WERI-Rb-1 (cell line): Measurements from ENCODE around the gene SFPQ.

Source experiments
- DNase-seq: peaks from one replicate; pipeline ENCODE4 v3.0.0-alpha.2; 2020
- H3K27ac ChIP-seq: fragments of 250-450 bp; sonication (Bioruptor Pico); 2 replicates; pipeline ENCODE4 v1.5.1; 2020; ENCODE audit warnings: mild to moderate bottlenecking, moderate library complexity
- H3K27me3 ChIP-seq: fragments of 250-450 bp; sonication (Bioruptor Pico); 2 replicates; pipeline ENCODE4 v1.5.1; 2021; ENCODE audit warnings: mild to moderate bottlenecking, low read depth, moderate library complexity; ENCODE audit not compliant: insufficient read depth, severe bottlenecking
- H3K36me3 ChIP-seq: fragments of 250-450 bp; sonication (Bioruptor Pico); 2 replicates; pipeline ENCODE4 v1.5.1; 2020; ENCODE audit warnings: mild to moderate bottlenecking, moderate library complexity
- H3K4me3 ChIP-seq: 2 replicates; pipeline ENCODE4 v1.5.1; 2011; ENCODE audit warnings: low read depth, mild to moderate bottlenecking, control low read depth, low read length
- H3K9me3 ChIP-seq: fragments of 250-450 bp; sonication (Bioruptor Pico); 2 replicates; pipeline ENCODE4 v1.5.1; 2021; ENCODE audit warnings: mild to moderate bottlenecking, moderate library complexity; ENCODE audit not compliant: severe bottlenecking
- TF ChIP-seq, protein P1 (sequence below): IDR thresholded peaks from 2 replicates; pipeline ENCODE4 v1.5.1; 2011; ENCODE audit warnings: low read depth, mild to moderate bottlenecking, control low read depth, inconsistent platforms, low read length

The SFPQ gene

DNA sequence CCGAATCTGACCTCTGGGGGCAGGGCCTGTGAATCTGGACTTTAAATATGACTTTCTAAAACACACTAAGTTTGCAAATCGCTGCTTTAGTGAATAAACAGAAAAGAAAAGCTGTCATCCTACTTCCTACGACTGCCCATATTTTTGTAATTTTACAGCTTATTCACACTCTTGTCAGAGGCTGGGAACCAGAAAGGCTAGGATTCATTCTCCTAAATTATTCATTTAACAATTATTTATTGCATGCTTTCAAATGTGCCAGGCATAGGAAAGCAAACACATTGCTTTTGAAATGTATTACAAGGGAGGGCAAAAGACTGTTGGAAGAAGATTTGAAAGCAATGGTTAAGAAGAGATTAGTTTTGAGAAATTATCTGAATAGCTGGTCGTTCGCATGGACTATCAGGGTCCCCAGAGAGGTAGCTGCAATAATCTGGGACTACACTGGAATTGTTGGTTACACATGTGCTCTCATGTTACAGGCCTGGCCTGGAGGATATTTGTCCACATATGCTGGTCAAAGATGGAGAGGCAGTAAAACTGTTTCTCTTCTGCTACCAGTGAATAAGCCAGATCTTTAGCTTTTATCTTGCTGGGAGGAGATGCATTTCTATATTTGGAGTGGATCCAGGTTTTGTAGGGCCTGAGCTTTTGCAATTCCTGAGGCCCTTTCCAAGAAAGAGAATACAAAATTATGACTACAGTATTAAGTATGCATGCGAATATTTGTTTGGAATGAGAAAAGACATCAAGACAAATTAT, 29.6 kb upstream of the SFPQ start:
- H3K27ac ChIP-seq = no peak overlapping the region
- H3K27me3 ChIP-seq = no peaks in the 10 kb centered on the region
- TF ChIP-seq, protein P1, sequence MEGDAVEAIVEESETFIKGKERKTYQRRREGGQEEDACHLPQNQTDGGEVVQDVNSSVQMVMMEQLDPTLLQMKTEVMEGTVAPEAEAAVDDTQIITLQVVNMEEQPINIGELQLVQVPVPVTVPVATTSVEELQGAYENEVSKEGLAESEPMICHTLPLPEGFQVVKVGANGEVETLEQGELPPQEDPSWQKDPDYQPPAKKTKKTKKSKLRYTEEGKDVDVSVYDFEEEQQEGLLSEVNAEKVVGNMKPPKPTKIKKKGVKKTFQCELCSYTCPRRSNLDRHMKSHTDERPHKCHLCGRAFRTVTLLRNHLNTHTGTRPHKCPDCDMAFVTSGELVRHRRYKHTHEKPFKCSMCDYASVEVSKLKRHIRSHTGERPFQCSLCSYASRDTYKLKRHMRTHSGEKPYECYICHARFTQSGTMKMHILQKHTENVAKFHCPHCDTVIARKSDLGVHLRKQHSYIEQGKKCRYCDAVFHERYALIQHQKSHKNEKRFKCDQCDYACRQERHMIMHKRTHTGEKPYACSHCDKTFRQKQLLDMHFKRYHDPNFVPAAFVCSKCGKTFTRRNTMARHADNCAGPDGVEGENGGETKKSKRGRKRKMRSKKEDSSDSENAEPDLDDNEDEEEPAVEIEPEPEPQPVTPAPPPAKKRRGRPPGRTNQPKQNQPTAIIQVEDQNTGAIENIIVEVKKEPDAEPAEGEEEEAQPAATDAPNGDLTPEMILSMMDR = no peak
- no peak overlapping the region for H3K4me3 ChIP-seq
- no peak for DNase-seq
- H3K36me3 ChIP-seq = no peaks in the 10 kb centered on the region
- no peaks in the 10 kb centered on the region for H3K9me3 ChIP-seq

DNA sequence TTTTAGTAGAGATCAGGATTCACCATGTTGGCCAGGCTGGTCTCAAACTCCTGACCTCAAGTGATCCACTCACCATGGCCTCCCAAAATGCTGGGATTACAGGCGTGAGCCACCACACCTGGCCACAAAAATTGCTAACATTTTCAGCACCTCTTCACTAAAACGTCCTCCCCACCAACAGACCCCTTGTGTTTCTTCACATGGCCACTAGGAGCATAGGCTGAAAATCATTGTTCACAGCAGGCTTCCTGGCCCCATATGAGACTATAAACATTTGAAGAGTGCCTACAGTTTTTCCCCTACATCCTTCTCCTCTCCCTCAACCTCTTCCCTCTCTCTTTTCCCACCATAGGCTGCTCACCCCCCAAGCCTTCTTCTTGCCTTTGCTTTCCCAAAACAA, 28.0 kb upstream of the SFPQ start:
- TF ChIP-seq, protein P1 = peak; percentile 58
- Histone ChIP-seq H3K9me3 (no peaks in the 10 kb centered on the region), H3K27ac (no peak overlapping the region), H3K36me3 (no peaks in the 10 kb centered on the region), H3K4me3 (no peak overlapping the region), H3K27me3 (no peaks in the 10 kb centered on the region)
- peak; percentile 23 for DNase-seq

DNA sequence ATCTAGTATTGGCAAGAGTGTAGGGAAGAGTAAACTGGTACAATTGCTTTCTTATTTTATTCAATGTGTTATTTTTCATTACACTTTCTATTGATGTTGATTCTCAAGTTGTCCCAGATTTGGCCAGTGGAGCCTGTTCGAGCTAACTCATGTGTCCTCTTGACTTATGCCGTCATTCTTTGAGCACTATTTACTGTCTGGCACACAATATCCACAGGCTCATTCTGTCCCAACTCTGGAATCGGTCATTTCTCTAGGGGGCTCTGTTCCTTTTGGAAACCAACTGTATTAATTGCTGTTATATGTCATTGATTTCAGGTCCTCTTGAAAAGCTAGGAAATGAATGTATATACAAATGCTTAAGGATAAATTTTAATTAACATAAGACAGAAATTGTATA, 22.4 kb upstream of the SFPQ start:
- H3K27me3 ChIP-seq = no peaks in the 10 kb centered on the region
- DNase-seq = no peak
- H3K4me3 ChIP-seq = no peak overlapping the region
- TF ChIP-seq, protein P1 = no peak
- no peak overlapping the region for H3K27ac ChIP-seq
- no peaks in the 10 kb centered on the region for H3K36me3 ChIP-seq
- no peaks in the 10 kb centered on the region for H3K9me3 ChIP-seq

DNA sequence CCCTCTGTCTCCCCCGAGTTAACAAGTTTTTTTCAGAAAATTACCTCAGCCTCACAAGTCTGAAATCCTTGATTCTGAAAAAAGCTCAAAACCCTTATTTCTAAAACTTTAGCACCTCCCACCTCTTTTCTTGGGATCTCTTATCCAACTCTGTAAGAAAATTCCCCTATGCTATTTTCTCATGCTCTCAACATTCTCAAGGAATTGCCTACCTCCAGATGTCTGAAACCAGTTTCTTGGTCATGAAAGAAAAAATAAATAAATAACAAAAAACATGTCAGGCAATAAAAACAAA, 18.1 kb upstream of the SFPQ start:
- DNase-seq = no peak
- Histone ChIP-seq H3K27me3 (no peaks in the 10 kb centered on the region), H3K36me3 (no peaks in the 10 kb centered on the region), H3K9me3 (no peaks in the 10 kb centered on the region), H3K4me3 (no peak overlapping the region), H3K27ac (no peak overlapping the region)
- TF ChIP-seq, protein P1 = no peak

DNA sequence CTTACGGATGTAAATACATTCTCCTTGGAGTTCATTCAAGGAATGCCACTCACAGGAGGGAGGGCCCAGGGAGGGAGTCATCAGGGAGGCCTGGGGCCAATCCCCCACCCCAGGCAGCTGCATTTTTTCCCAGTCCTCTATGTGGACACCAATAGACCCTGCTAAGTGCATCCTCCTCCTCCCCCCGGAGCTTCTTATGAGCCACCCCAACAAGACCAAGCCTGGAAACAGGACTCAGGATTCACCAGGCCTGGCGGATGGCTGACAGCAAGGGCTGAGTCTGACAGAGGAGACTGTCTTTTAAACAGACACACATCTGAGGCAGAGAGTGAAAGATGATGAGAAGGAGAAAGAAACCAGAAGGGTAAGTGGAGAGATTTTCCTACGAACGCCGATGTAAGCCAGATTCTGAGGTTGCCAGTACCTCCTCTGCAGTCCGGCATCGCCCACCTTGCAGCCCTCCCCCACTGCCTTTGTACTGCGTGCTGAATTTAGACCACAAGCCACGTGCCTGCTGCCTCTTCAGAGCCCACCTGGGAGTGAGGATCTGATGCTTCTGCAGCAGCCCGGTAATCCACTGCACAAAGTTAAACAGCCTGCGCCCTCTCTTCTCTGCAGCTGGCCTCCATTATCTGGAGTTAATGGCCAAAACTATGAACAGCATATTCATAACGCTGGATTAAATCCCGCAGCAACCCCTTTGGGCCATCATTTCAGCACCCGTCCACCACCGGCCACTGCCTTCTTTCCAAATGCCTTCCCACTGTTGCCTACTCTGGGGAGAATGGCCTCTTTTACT, 17.6 kb upstream of the SFPQ start:
- Histone ChIP-seq H3K9me3 (peaks cover 3% of the 10 kb centered on the region), H3K27ac (no peak overlapping the region), H3K36me3 (no peaks in the 10 kb centered on the region), H3K27me3 (no peaks in the 10 kb centered on the region), H3K4me3 (no peak overlapping the region)
- TF ChIP-seq, protein P1 = no peak
- no peak for DNase-seq

DNA sequence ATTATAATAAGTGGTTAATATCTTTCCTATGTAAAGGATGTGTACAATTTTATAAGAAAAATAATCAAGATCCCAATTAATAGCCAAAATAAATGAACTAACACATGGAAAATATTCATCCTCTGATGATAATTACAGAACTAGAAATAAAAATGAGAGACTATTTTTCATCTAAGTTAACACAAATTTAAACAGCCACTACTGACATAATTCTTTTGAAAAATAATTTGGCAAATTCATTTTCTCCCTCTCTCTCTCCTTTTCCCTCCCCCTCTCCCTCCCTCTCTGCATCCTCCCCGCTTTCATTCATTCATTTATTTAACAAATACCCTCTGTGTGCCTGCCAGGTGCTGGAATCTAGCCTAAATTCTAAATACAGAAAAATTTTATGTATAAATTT, 10.3 kb upstream of the SFPQ start:
- no peaks in the 10 kb centered on the region for H3K36me3 ChIP-seq
- H3K4me3 ChIP-seq = no peak overlapping the region
- DNase-seq = no peak
- TF ChIP-seq, protein P1 = no peak
- peaks cover 7% of the 10 kb centered on the region for H3K9me3 ChIP-seq
- no peaks in the 10 kb centered on the region for H3K27me3 ChIP-seq
- no peak overlapping the region for H3K27ac ChIP-seq
